HFFc6 (cell line): ENCODE results near the gene HNRNPA2B1. TPM values are rescaled to one million over a fixed set of nuclear protein-coding genes. Genes with fewer than 3 reads are reported as not detected.

Experiments used
- DNase-seq: peaks from one replicate; pipeline ENCODE4 v3.0.0-alpha.2; 2018
- H3K27ac Mint-ChIP-seq: 2 replicates; pipeline ENCODE4 v1.8.0; 2020; ENCODE audit warnings: mild to moderate bottlenecking, mixed read lengths
- H3K27me3 Mint-ChIP-seq: 2 replicates; pipeline ENCODE4 v1.8.0; 2021; ENCODE audit warnings: mild to moderate bottlenecking, moderate library complexity, mixed read lengths; ENCODE audit not compliant: insufficient read depth
- H3K36me3 Mint-ChIP-seq: 2 replicates; pipeline ENCODE4 v1.8.0; 2021; ENCODE audit warnings: low read depth, mixed read lengths
- H3K4me1 Mint-ChIP-seq: 2 replicates; pipeline ENCODE4 v1.8.0; 2020; ENCODE audit warnings: low read depth, mixed read lengths
- H3K4me3 Mint-ChIP-seq: 2 replicates; pipeline ENCODE4 v1.8.0; 2020; ENCODE audit warnings: mild to moderate bottlenecking, moderate library complexity, mixed read lengths
- H3K9me3 Mint-ChIP-seq: 2 replicates; pipeline ENCODE4 v1.8.0; 2020; ENCODE audit warnings: mild to moderate bottlenecking, mixed read lengths
- CTCF ChIP-seq: fragments of 200-600 bp; sonication (generic); IDR thresholded peaks from 2 replicates; pipeline ENCODE4 v1.5.0; 2021; ENCODE audit warnings: antibody characterized with exemption, mild to moderate bottlenecking
- total RNA-seq, 6 experiments: library from RNA; stranded (reverse); fragmentation: NEBNext Ultra II Directional; extraction: Animal tissue kit (Norgen Biotek cat#: 25700); gene quantifications; 2 replicates in 1 of 6; 3 replicates in 5 of 6; pipeline ENCODE4 v1.2.3, GENCODE V29; 2021

The HNRNPA2B1 gene
- total RNA-seq, 6 experiments from 2014 or later: 403 to 643 (median 565) TPM

- peak; percentile 55 for DNase-seq
- Mint-ChIP-seq H3K36me3 (peaks cover 76% of the 10 kb centered on the region), H3K27ac (peak overlapping the region; percentile 100), H3K9me3 (peaks cover 11% of the 10 kb centered on the region), H3K4me1 (peaks cover 49% of the 10 kb centered on the region), H3K4me3 (peak overlapping the region; percentile 100), H3K27me3 (peaks cover 22% of the 10 kb centered on the region)
- TF ChIP-seq CTCF: no peak
These were observed 505 bp downstream of the HNRNPA2B1 start for GRCh38 chr7:26200038-26200443.

GRCh38 chr7:26199301-26200037 is 1.1 kb downstream of the HNRNPA2B1 start:
- H3K4me1 Mint-ChIP-seq: peaks cover 46% of the 10 kb centered on the region

GRCh38 chr7:26198781-26199169 is 1.8 kb downstream of the HNRNPA2B1 start:
- Mint-ChIP-seq H3K4me1 (peaks cover 46% of the 10 kb centered on the region), H3K27me3 (peaks cover 27% of the 10 kb centered on the region), H3K9me3 (peaks cover 11% of the 10 kb centered on the region), H3K36me3 (peaks cover 68% of the 10 kb centered on the region), H3K27ac (peak overlapping the region; percentile 100), H3K4me3 (peak overlapping the region; percentile 100)
- no peak for TF ChIP-seq CTCF
- DNase-seq: no peak

More at GRCh38 chr7:26199301-26200037, 1.1 kb downstream of the HNRNPA2B1 start:
- H3K27ac Mint-ChIP-seq: peak overlapping the region; percentile 100
- H3K27me3 Mint-ChIP-seq: peaks cover 22% of the 10 kb centered on the region
- peaks cover 11% of the 10 kb centered on the region for H3K9me3 Mint-ChIP-seq
- DNase-seq: no peak
- no peak for TF ChIP-seq CTCF
- peaks cover 71% of the 10 kb centered on the region for H3K36me3 Mint-ChIP-seq
- H3K4me3 Mint-ChIP-seq: peak overlapping the region; percentile 100

- peak; percentile 93 for TF ChIP-seq CTCF
- peak overlapping the region; percentile 100 for H3K4me3 Mint-ChIP-seq
- peaks cover 11% of the 10 kb centered on the region for H3K9me3 Mint-ChIP-seq
- H3K27me3 Mint-ChIP-seq: peaks cover 27% of the 10 kb centered on the region
- H3K4me1 Mint-ChIP-seq: peaks cover 46% of the 10 kb centered on the region
- DNase-seq: no peak
- peaks cover 68% of the 10 kb centered on the region for H3K36me3 Mint-ChIP-seq
- H3K27ac Mint-ChIP-seq: peak overlapping the region; percentile 100
These were observed 2.3 kb downstream of the HNRNPA2B1 start for GRCh38 chr7:26198133-26198780.

- peaks cover 70% of the 10 kb centered on the region for H3K36me3 Mint-ChIP-seq
- no peak for TF ChIP-seq CTCF
- peaks cover 11% of the 10 kb centered on the region for H3K9me3 Mint-ChIP-seq
- peak overlapping the region; percentile 100 for H3K27ac Mint-ChIP-seq
- peaks cover 27% of the 10 kb centered on the region for H3K27me3 Mint-ChIP-seq
- peak overlapping the region; percentile 100 for H3K4me3 Mint-ChIP-seq
- DNase-seq: no peak
- H3K4me1 Mint-ChIP-seq: peaks cover 48% of the 10 kb centered on the region
These were observed 3.1 kb downstream of the HNRNPA2B1 start for GRCh38 chr7:26197153-26198115.
